Brain microvascular endothelial cell (primary cell): Measurements from ENCODE around the gene HNRNPAB.

Source experiments
- DNase-seq: peaks from one replicate; pipeline ENCODE4 v3.0.0-alpha.2; 2020
- H3K27ac ChIP-seq: fragments of 250-450 bp; sonication (Bioruptor Pico); 2 replicates; pipeline ENCODE4 v1.5.1; 2020; ENCODE audit warnings: mild to moderate bottlenecking, moderate library complexity
- H3K27me3 ChIP-seq: fragments of 250-450 bp; sonication (Bioruptor Pico); replicated peaks from 2 replicates; pipeline ENCODE4 v1.5.1; 2020; ENCODE audit warnings: mild to moderate bottlenecking
- H3K36me3 ChIP-seq: fragments of 250-450 bp; sonication (Bioruptor Pico); replicated peaks from 2 replicates; pipeline ENCODE4 v1.5.1; 2020; ENCODE audit warnings: mild to moderate bottlenecking
- H3K4me3 ChIP-seq: 2 replicates; pipeline ENCODE4 v1.5.1; 2011; ENCODE audit warnings: low read depth, mild to moderate bottlenecking, control low read depth, low read length, moderate library complexity
- CTCF ChIP-seq: IDR thresholded peaks from 2 replicates; pipeline ENCODE4 v1.5.1; 2011; ENCODE audit warnings: low read depth, mild to moderate bottlenecking, moderate library complexity, low read length, control low read depth, inconsistent platforms; ENCODE audit errors: missing control alignments
- in situ Hi-C: cut with HindIII; loops from 2 replicates; pipeline ENCODE4 v1.10.0; 2017; ENCODE audit warnings: low sequenced_read_pairs, low pct_ligation_motif_present

Gene HNRNPAB

GRCh38 chr5:178203670-178204181 is 607 bp upstream of the HNRNPAB start:
- Histone ChIP-seq H3K27ac (no peak overlapping the region), H3K36me3 (peaks cover 39% of the 10 kb centered on the region), H3K27me3 (no peaks in the 10 kb centered on the region), H3K4me3 (peak overlapping the region; percentile 97)
- TF ChIP-seq CTCF = no peak
- no peak for DNase-seq
- in situ Hi-C loops = no loop called here

- peak overlapping the region; percentile 82 for H3K27ac ChIP-seq
- TF ChIP-seq CTCF = no peak
- peak overlapping the region; percentile 97 for H3K4me3 ChIP-seq
- H3K36me3 ChIP-seq = peaks cover 53% of the 10 kb centered on the region
- peak; percentile 41 for DNase-seq
- in situ Hi-C loops = no loop called here
- no peaks in the 10 kb centered on the region for H3K27me3 ChIP-seq
Observed at GRCh38 chr5:178204935-178205748, 809 bp downstream of the HNRNPAB start.

- TF ChIP-seq CTCF = no peak
- no peak for DNase-seq
- H3K27ac ChIP-seq = no peak overlapping the region
- H3K27me3 ChIP-seq = no peaks in the 10 kb centered on the region
- peaks cover 59% of the 10 kb centered on the region for H3K36me3 ChIP-seq
- in situ Hi-C loops = no loop called here
- H3K4me3 ChIP-seq = peak overlapping the region; percentile 97
Observed at GRCh38 chr5:178205749-178206047, 1.4 kb downstream of the HNRNPAB start.

GRCh38 chr5:178206166-178207101 is 2.1 kb downstream of the HNRNPAB start:
- H3K27ac ChIP-seq = no peak overlapping the region
- peaks cover 66% of the 10 kb centered on the region for H3K36me3 ChIP-seq
- in situ Hi-C loops = no loop called here
- peak overlapping the region; percentile 97 for H3K4me3 ChIP-seq
- TF ChIP-seq CTCF = no peak
- no peaks in the 10 kb centered on the region for H3K27me3 ChIP-seq
- no peak for DNase-seq

- H3K27me3 ChIP-seq = no peaks in the 10 kb centered on the region
- no peak for TF ChIP-seq CTCF
- H3K27ac ChIP-seq = no peak overlapping the region
- peak; percentile 18 for DNase-seq
- in situ Hi-C loops = no loop called here
- peak overlapping the region; percentile 97 for H3K4me3 ChIP-seq
- peaks cover 75% of the 10 kb centered on the region for H3K36me3 ChIP-seq
Observed at GRCh38 chr5:178207183-178207916, 3.0 kb downstream of the HNRNPAB start.
